Measurements from ENCODE around the gene PROCA1.

The PROCA1 gene

GRCh38 chr17:28686296-28686695 lies 25.4 kb downstream of the PROCA1 start:
- DNase-seq (ENCODE audit: insufficient read length, low spot score) (no peak), FAIRE-seq (no peak)
- TF ChIP-seq SPI1 (IDR thresholded peaks at IDR 0.05; ENCODE audit: low read depth, low read length) (no peak), POU2F2 (IDR thresholded peaks at IDR 0.05; ENCODE audit: low read depth, low read length) (no peak), TAF1 (IDR thresholded peaks at IDR 0.05; ENCODE audit: low read depth, low read length) (no peak), PAX5 (IDR thresholded peaks at IDR 0.05; ENCODE audit: insufficient read depth, low read length, severe bottlenecking) (no peak), POLR2AphosphoS5 (IDR thresholded peaks at IDR 0.05; ENCODE audit: low read depth, low read length) (no peak), POLR2A (IDR thresholded peaks at IDR 0.05; ENCODE audit: low read depth, low read length) (no peak)

- DNase-seq (ENCODE audit: insufficient read length, low spot score) (no peak), FAIRE-seq (no peak)
- TF ChIP-seq POLR2A (IDR thresholded peaks at IDR 0.05; ENCODE audit: low read depth, low read length) = no peak
- TF ChIP-seq SPI1 (IDR thresholded peaks at IDR 0.05; ENCODE audit: low read depth, low read length) = no peak
- TF ChIP-seq TAF1 (IDR thresholded peaks at IDR 0.05; ENCODE audit: low read depth, low read length) = no peak
- no peak for TF ChIP-seq POU2F2 (IDR thresholded peaks at IDR 0.05; ENCODE audit: low read depth, low read length)
- no peak for TF ChIP-seq PAX5 (IDR thresholded peaks at IDR 0.05; ENCODE audit: insufficient read depth, low read length, severe bottlenecking)
- TF ChIP-seq POLR2AphosphoS5 (IDR thresholded peaks at IDR 0.05; ENCODE audit: low read depth, low read length) = no peak
These were observed 26.3 kb downstream of the PROCA1 start for GRCh38 chr17:28685366-28685765.

- no peak for FAIRE-seq
- no peak for DNase-seq (ENCODE audit: insufficient read length, low spot score)
- no peak for TF ChIP-seq POLR2A (IDR thresholded peaks at IDR 0.05; ENCODE audit: low read depth, low read length)
- TF ChIP-seq SPI1 (IDR thresholded peaks at IDR 0.05; ENCODE audit: low read depth, low read length) = no peak
- no peak for TF ChIP-seq POLR2AphosphoS5 (IDR thresholded peaks at IDR 0.05; ENCODE audit: low read depth, low read length)
- no peak for TF ChIP-seq POU2F2 (IDR thresholded peaks at IDR 0.05; ENCODE audit: low read depth, low read length)
- TF ChIP-seq TAF1 (IDR thresholded peaks at IDR 0.05; ENCODE audit: low read depth, low read length) = no peak
- TF ChIP-seq PAX5 (IDR thresholded peaks at IDR 0.05; ENCODE audit: insufficient read depth, low read length, severe bottlenecking) = no peak
These were observed 26.7 kb downstream of the PROCA1 start for GRCh38 chr17:28684963-28685362.

DNA sequence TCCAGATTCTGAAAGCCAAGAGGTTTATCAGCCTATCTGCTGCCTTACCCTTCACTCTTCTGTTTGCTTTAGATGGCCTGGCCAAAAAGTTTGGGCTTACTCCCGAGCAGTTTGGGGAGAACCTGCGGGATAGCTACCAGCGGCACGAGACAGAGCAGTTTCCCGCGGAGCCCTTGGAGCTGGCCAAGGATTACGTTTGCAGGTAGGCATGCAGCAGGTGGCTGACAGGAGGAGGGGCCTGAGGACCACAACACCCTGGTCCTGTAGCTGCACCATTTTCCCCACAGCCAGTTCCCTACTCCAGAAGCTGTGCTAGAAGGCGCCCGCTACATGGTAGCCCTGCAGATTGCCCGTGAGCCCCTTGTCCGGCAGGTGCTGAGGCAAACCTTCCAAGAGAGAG lies 29.0 kb downstream of the PROCA1 start:
- DNase-seq (ENCODE audit: insufficient read length, low spot score) = no peak
- TF ChIP-seq TAF1 (IDR thresholded peaks at IDR 0.05; ENCODE audit: low read depth, low read length) (no peak), POLR2AphosphoS5 (IDR thresholded peaks at IDR 0.05; ENCODE audit: low read depth, low read length) (no peak), PAX5 (IDR thresholded peaks at IDR 0.05; ENCODE audit: insufficient read depth, low read length, severe bottlenecking) (no peak), SPI1 (IDR thresholded peaks at IDR 0.05; ENCODE audit: low read depth, low read length) (no peak), POU2F2 (IDR thresholded peaks at IDR 0.05; ENCODE audit: low read depth, low read length) (no peak), POLR2A (IDR thresholded peaks at IDR 0.05; ENCODE audit: low read depth, low read length) (no peak)
- no peak for FAIRE-seq

DNA sequence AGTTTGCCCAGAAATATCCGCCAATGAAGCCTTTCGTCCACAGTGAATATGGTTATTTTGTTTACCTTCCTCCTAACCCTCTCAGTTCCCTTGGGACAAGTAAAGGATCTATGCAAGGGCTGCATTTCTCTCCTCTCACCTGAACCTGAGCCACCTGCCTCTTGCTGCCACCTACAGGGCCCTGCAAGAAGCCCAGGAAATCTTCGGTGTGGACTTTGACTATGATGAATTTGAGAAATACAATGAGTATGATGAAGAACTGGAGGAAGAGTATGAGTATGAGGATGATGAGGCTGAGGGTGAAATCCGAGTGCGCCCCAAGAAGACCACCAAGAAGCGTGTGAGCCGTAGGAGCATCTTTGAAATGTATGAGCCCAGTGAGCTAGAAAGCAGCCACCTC lies 35.7 kb downstream of the PROCA1 start:
- no peak for DNase-seq (ENCODE audit: insufficient read length, low spot score)
- FAIRE-seq = no peak
- TF ChIP-seq TAF1 (IDR thresholded peaks at IDR 0.05; ENCODE audit: low read depth, low read length) = no peak
- no peak for TF ChIP-seq POLR2AphosphoS5 (IDR thresholded peaks at IDR 0.05; ENCODE audit: low read depth, low read length)
- no peak for TF ChIP-seq POU2F2 (IDR thresholded peaks at IDR 0.05; ENCODE audit: low read depth, low read length)
- TF ChIP-seq PAX5 (IDR thresholded peaks at IDR 0.05; ENCODE audit: insufficient read depth, low read length, severe bottlenecking) = no peak
- no peak for TF ChIP-seq POLR2A (IDR thresholded peaks at IDR 0.05; ENCODE audit: low read depth, low read length)
- no peak for TF ChIP-seq SPI1 (IDR thresholded peaks at IDR 0.05; ENCODE audit: low read depth, low read length)

DNA sequence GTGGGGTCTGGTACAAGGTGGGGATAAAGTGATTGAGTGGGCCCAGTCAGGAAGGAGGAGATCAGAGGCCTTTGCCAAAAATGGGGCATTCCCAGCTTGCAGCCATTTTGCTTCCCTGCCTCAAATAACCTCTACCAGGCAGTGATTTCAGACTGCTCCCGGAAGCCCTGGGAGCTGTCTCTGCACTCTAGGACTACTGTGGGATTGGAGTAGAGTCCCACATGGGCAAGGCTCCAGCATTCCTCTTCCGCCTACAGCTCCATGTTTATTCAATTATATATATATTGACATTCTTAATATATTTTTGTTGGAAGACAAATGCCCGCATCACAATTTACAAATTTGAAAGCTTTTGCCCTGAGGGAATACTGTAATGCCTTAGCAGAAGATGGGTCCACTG lies 36.2 kb downstream of the PROCA1 start:
- no peak for TF ChIP-seq POLR2AphosphoS5 (IDR thresholded peaks at IDR 0.05; ENCODE audit: low read depth, low read length)
- no peak for TF ChIP-seq SPI1 (IDR thresholded peaks at IDR 0.05; ENCODE audit: low read depth, low read length)
- no peak for TF ChIP-seq PAX5 (IDR thresholded peaks at IDR 0.05; ENCODE audit: insufficient read depth, low read length, severe bottlenecking)
- no peak for TF ChIP-seq POU2F2 (IDR thresholded peaks at IDR 0.05; ENCODE audit: low read depth, low read length)
- TF ChIP-seq POLR2A (IDR thresholded peaks at IDR 0.05; ENCODE audit: low read depth, low read length) = no peak
- no peak for TF ChIP-seq TAF1 (IDR thresholded peaks at IDR 0.05; ENCODE audit: low read depth, low read length)
- FAIRE-seq (no peak), DNase-seq (ENCODE audit: insufficient read length, low spot score) (no peak)

GRCh38 chr17:28669918-28670317 lies 41.8 kb downstream of the PROCA1 start:
- DNase-seq (ENCODE audit: insufficient read length, low spot score) (no peak), FAIRE-seq (no peak)
- no peak for TF ChIP-seq PAX5 (IDR thresholded peaks at IDR 0.05; ENCODE audit: insufficient read depth, low read length, severe bottlenecking)

DNA sequence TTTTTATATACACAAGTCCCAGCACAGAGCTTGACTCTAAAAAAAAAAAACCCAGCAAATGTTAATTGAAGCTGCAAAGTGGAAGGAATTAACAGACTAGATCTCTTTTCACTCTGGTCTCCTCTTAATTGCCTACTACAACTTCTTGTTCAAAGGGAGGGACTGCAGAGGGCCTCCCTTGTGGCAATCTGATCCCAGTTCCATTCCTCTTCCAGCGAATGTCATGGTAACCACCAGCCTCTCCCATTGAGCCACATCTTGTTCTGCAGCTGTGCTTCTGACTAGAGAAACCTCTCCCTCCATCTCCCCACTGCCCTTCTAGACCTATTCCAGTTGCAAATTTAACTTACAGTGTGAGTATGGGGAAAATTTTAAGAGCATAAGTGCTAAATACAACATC lies 43.8 kb downstream of the PROCA1 start:
- DNase-seq (ENCODE audit: insufficient read length, low spot score) (no peak), FAIRE-seq (no peak)
- TF ChIP-seq PAX5 (IDR thresholded peaks at IDR 0.05; ENCODE audit: insufficient read depth, low read length, severe bottlenecking) (no peak), POLR2AphosphoS5 (IDR thresholded peaks at IDR 0.05; ENCODE audit: low read depth, low read length) (no peak), POLR2A (IDR thresholded peaks at IDR 0.05; ENCODE audit: low read depth, low read length) (no peak), POU2F2 (IDR thresholded peaks at IDR 0.05; ENCODE audit: low read depth, low read length) (no peak), TAF1 (IDR thresholded peaks at IDR 0.05; ENCODE audit: low read depth, low read length) (no peak), SPI1 (IDR thresholded peaks at IDR 0.05; ENCODE audit: low read depth, low read length) (no peak)

DNA sequence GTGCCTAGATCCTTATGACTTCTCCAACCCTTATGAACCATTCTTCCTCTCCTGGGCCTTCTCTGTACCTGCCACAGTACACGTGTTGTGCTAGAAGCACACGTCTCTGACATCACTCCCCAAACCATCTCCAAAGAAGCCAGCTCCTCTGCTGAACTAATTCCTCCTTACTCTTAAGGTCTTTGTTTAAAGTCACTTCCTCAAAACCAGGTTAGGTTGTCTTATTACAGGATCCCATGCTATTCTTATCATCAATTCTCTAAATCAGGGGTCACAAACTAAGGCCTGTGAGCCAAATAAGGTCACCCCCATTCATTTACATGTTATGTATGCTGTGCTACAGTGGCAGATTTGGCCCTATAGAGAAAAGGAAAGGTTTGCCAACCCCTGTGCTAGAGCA lies 45.7 kb downstream of the PROCA1 start:
- FAIRE-seq (no peak), DNase-seq (ENCODE audit: insufficient read length, low spot score) (no peak)
- TF ChIP-seq POU2F2 (IDR thresholded peaks at IDR 0.05; ENCODE audit: low read depth, low read length) = no peak
- no peak for TF ChIP-seq POLR2A (IDR thresholded peaks at IDR 0.05; ENCODE audit: low read depth, low read length)
- no peak for TF ChIP-seq TAF1 (IDR thresholded peaks at IDR 0.05; ENCODE audit: low read depth, low read length)
- TF ChIP-seq PAX5 (IDR thresholded peaks at IDR 0.05; ENCODE audit: insufficient read depth, low read length, severe bottlenecking) = no peak
- peak; percentile 27; the same call in 1 of the 2 replicates for TF ChIP-seq SPI1 (IDR thresholded peaks at IDR 0.05; ENCODE audit: low read depth, low read length)

DNA sequence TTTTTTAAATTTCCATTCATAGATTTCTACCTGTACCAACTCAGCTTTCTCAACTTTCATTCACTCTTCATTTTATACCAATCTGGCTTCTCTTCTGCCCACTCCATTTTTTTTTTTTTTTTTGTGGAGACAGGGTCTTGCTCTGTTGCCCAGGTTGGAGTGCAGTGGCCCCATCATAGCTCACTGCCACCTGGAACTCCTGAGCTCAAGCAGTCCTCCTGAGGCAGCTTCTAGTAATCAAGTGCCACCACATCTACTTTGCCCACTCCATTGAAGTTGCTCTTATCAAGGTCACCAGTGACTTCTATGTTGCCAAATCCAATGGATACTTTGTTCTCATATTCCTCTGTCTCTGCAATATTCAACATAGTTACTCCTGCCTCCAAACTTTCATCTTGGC lies 48.0 kb downstream of the PROCA1 start:
- no peak for DNase-seq (ENCODE audit: insufficient read length, low spot score)
- no peak for FAIRE-seq
- TF ChIP-seq SPI1 (IDR thresholded peaks at IDR 0.05; ENCODE audit: low read depth, low read length) (no peak), PAX5 (IDR thresholded peaks at IDR 0.05; ENCODE audit: insufficient read depth, low read length, severe bottlenecking) (no peak), POU2F2 (IDR thresholded peaks at IDR 0.05; ENCODE audit: low read depth, low read length) (no peak), POLR2AphosphoS5 (IDR thresholded peaks at IDR 0.05; ENCODE audit: low read depth, low read length) (no peak), POLR2A (IDR thresholded peaks at IDR 0.05; ENCODE audit: low read depth, low read length) (no peak)
